Measurements from ENCODE around the gene PDSS2. TPM values are rescaled to one million over a fixed set of nuclear protein-coding genes. Genes with fewer than 3 reads are reported as not detected.
"Not testable (repeated sequence)": the region's sequence is repeated elsewhere in the genome, so short reads cannot be mapped to it uniquely, and the experiment has no call there.

The PDSS2 gene
- total RNA-seq, 1 donor from 2014 or later: 10.1 TPM

DNA sequence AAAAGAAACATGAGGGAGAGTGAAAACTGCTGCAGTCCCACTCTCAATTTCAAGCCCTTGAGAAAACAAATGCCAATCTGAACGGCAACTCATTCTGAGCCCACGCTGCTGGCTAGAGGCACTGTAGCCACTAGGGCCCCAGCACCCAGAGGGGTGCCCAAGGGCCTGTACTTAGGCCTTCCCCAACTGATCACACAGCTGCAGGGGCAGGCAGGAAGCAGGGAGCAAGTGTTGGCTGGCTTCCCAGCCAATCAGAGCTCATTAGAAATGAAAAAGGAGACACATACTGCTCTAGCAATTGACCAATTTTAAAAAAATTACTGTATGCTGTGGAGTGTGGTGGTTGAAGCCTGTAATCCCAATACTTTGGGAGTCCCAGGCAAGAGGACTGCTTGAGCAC lies 340.4 kb downstream of the PDSS2 start:
- no peak overlapping the region for H3K27ac Mint-ChIP-seq (ENCODE audit: unreplicated experiment)
- no peak overlapping the region for H3K4me3 Mint-ChIP-seq (ENCODE audit: unreplicated experiment)
- no peaks in the 10 kb centered on the region for H3K36me3 Mint-ChIP-seq (ENCODE audit: low read depth)
- H3K9me3 Mint-ChIP-seq (ENCODE audit: low read depth): no peaks in the 10 kb centered on the region
- no peaks in the 10 kb centered on the region for H3K27me3 Mint-ChIP-seq (ENCODE audit: low read depth)
- DNase-seq (ENCODE audit: low spot score): no peak
- peaks cover 13% of the 10 kb centered on the region for H3K4me1 Mint-ChIP-seq (ENCODE audit: low read depth)
- TF ChIP-seq, protein P1, sequence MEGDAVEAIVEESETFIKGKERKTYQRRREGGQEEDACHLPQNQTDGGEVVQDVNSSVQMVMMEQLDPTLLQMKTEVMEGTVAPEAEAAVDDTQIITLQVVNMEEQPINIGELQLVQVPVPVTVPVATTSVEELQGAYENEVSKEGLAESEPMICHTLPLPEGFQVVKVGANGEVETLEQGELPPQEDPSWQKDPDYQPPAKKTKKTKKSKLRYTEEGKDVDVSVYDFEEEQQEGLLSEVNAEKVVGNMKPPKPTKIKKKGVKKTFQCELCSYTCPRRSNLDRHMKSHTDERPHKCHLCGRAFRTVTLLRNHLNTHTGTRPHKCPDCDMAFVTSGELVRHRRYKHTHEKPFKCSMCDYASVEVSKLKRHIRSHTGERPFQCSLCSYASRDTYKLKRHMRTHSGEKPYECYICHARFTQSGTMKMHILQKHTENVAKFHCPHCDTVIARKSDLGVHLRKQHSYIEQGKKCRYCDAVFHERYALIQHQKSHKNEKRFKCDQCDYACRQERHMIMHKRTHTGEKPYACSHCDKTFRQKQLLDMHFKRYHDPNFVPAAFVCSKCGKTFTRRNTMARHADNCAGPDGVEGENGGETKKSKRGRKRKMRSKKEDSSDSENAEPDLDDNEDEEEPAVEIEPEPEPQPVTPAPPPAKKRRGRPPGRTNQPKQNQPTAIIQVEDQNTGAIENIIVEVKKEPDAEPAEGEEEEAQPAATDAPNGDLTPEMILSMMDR (IDR thresholded peaks at IDR 0.05): no peak

DNA sequence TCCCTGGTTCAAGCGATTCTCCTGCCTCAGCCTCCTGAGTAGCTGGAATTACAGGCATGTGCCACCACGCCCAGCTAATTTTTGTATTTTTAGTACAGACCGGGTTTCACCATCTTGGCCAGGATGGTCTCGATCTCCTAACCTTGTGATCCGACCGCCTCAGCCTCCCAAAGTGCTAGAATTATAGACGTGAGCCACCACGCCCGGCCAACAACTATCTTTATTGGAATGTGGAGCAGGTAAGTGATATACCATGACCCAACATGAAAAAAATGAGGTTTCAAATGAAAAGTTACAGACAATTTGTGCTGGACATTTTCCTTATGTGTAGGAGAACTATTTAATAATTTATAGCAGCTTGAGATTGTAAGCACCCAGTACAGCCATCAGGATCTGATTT lies 340.8 kb downstream of the PDSS2 start:
- H3K4me1 Mint-ChIP-seq (ENCODE audit: low read depth): peaks cover 18% of the 10 kb centered on the region
- not testable (repeated sequence) for H3K36me3 Mint-ChIP-seq (ENCODE audit: low read depth); H3K4me3 Mint-ChIP-seq (ENCODE audit: unreplicated experiment); H3K9me3 Mint-ChIP-seq (ENCODE audit: low read depth); H3K27me3 Mint-ChIP-seq (ENCODE audit: low read depth); H3K27ac Mint-ChIP-seq (ENCODE audit: unreplicated experiment); DNase-seq (ENCODE audit: low spot score)

DNA sequence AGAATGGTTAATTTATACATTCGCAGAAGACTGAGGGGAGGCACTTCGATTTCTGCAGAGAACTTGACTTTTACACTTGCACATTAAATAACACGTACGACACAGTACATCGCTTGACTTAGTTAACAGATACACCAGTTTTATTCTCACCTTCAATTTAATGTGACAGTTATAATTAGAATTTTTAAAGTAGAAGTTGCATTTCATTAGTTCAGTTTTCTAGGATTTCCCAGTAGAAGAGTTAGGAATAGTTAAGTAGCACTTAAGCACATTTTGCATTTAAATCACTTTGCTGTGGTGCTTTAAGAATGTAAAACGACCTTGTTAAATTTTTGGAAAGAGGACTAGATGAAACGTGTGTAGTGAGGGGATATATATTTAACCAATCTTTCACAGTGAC lies 342.4 kb downstream of the PDSS2 start:
- Mint-ChIP-seq H3K4me3 (ENCODE audit: unreplicated experiment) (no peak overlapping the region), H3K27me3 (ENCODE audit: low read depth) (no peaks in the 10 kb centered on the region), H3K4me1 (ENCODE audit: low read depth) (peaks cover 21% of the 10 kb centered on the region), H3K27ac (ENCODE audit: unreplicated experiment) (no peak overlapping the region), H3K36me3 (ENCODE audit: low read depth) (no peaks in the 10 kb centered on the region), H3K9me3 (ENCODE audit: low read depth) (no peaks in the 10 kb centered on the region)
- TF ChIP-seq, protein P1 (IDR thresholded peaks at IDR 0.05): no peak
- no peak for DNase-seq (ENCODE audit: low spot score)

DNA sequence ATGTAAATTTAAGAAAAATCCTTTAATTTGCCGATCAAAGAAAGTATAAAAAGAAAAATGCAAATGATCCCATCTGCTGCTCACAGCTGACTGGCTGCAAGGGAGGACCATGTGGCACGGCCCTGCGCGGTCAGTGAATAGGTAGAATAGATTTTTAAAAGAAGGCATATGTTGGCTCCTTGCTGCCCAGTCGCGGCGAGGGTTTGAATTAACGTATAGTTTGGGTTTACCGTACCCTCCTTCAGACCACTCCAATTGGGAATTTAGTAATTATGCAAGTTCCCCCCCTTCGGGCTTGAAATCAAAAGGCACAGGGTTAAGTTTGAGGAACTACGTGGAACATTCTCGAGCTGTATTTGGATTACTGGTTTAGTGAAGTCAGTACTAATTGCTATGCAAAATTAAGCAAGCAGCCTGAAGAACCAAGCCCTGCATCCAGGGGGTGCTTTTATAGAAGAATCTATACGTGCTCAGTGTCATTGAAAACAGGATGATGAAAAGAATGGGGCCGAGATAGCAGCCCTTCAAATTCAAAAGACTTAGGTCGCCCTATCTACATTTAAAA lies 343.0 kb downstream of the PDSS2 start:
- TF ChIP-seq, protein P1 (IDR thresholded peaks at IDR 0.05): peak; percentile 49
- Mint-ChIP-seq H3K36me3 (ENCODE audit: low read depth) (no peaks in the 10 kb centered on the region), H3K4me3 (ENCODE audit: unreplicated experiment) (peak overlapping the region; percentile 77), H3K4me1 (ENCODE audit: low read depth) (peaks cover 21% of the 10 kb centered on the region), H3K27me3 (ENCODE audit: low read depth) (no peaks in the 10 kb centered on the region), H3K27ac (ENCODE audit: unreplicated experiment) (peak overlapping the region; percentile 81), H3K9me3 (ENCODE audit: low read depth) (no peaks in the 10 kb centered on the region)
- DNase-seq (ENCODE audit: low spot score): no peak

DNA sequence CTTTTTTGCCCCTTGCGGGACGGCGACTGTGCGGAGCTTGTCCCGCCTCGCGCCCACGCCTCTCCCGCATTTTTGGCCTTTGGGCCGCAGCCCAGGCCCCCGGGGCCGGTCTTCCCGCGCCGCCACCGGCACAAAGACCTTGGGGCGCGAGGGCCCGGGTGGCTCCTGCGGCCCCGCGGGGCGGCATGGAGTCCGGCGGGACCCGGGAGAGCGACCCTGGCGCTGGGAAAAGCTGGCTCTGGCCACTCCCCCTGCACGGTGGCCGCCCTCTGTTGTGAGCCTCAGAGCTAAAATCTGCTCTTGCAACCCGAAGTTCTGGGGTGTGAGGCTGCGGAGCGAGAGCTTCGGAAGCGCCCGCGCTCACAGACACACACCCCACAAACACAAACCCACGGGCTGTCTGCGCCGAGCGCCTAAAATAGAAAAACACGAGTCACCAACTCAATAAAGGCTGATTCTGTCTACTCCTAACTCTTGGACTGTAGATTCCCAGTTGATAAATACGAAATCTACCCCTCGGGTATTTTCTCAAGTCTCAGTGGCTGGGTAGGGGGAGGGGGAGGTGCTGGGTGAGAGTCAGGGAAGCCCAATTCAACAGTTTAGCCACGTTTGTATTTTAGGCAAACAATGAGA lies 343.6 kb downstream of the PDSS2 start:
- Mint-ChIP-seq H3K27me3 (ENCODE audit: low read depth) (no peaks in the 10 kb centered on the region), H3K9me3 (ENCODE audit: low read depth) (no peaks in the 10 kb centered on the region), H3K36me3 (ENCODE audit: low read depth) (no peaks in the 10 kb centered on the region), H3K27ac (ENCODE audit: unreplicated experiment) (peak overlapping the region; percentile 81), H3K4me3 (ENCODE audit: unreplicated experiment) (peak overlapping the region; percentile 77), H3K4me1 (ENCODE audit: low read depth) (peaks cover 21% of the 10 kb centered on the region)
- TF ChIP-seq, protein P1 (IDR thresholded peaks at IDR 0.05): no peak
- DNase-seq (ENCODE audit: low spot score): no peak

Data from chondrocyte (in vitro differentiated cells).